Activated naive CD4-positive, alpha-beta T cell treated with anti-CD3 and anti-CD28 coated beads, Interleukin-2, amount 50 U/mL, for 24 hours (primary cell): ENCODE data around the gene ORC3.
A peak's percentile ranks its signal among the peaks of the same experiment; 100 is the strongest.

Experiments
- H3K27ac Mint-ChIP-seq: one replicate; pipeline ENCODE4 v1.8.0; 2021; ENCODE audit warnings: mild to moderate bottlenecking, mixed read lengths
- H3K27me3 Mint-ChIP-seq: one replicate; pipeline ENCODE4 v1.8.0; 2021; ENCODE audit warnings: mixed read lengths
- H3K36me3 Mint-ChIP-seq: one replicate; pipeline ENCODE4 v1.8.0; 2021; ENCODE audit warnings: mixed read lengths
- H3K4me1 Mint-ChIP-seq: one replicate; pipeline ENCODE4 v1.8.0; 2021; ENCODE audit warnings: mixed read lengths
- H3K4me3 Mint-ChIP-seq: one replicate; pipeline ENCODE4 v1.8.0; 2021; ENCODE audit warnings: mild to moderate bottlenecking, mixed read lengths
- H3K9me3 Mint-ChIP-seq: one replicate; pipeline ENCODE4 v1.8.0; 2021; ENCODE audit warnings: mixed read lengths

ORC3 gene

DNA sequence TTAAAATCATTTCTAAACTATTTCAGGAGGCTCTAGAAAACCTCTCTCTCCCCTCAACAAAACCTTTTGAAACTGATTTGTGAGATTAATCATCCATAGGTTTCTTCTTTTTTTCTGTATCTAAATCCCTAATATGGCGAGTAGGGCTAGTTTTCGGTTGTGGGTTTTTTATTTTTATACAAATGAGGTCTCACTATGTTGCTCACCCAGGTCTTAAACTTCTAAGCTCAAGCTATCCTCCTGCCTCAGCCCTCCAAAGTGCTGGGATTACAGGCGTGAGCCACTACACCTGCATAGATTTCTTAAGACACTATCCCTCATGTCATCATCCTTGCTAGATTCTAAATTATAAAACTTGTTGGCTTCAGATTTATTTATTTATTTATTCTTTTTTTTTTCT, 43.9 kb downstream of the ORC3 start:
- no peak overlapping the region for H3K4me3 Mint-ChIP-seq
- peaks cover 23% of the 10 kb centered on the region for H3K36me3 Mint-ChIP-seq
- no peaks in the 10 kb centered on the region for H3K27me3 Mint-ChIP-seq
- H3K4me1 Mint-ChIP-seq = no peaks in the 10 kb centered on the region
- no peaks in the 10 kb centered on the region for H3K9me3 Mint-ChIP-seq
- no peak overlapping the region for H3K27ac Mint-ChIP-seq

DNA sequence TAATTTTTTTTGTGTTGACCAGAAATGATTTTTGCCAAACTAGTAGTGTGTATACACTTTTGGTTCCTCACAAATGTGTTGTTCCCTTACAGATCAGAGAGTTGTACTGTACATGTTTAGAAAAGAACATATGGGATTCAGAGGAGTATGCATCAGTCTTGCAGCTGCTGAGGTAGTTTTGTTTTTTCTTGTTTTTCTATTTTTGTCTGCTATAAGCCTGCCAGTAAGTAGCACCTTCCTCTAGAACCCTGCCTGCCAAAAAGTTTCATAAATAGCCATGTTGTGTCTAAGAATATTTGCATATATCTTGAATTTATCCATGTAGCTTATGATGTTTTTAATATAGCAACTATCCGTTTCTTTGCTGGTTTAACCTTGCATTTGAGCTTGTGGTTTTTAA, 46.4 kb downstream of the ORC3 start:
- Mint-ChIP-seq H3K4me3 (no peak overlapping the region), H3K27ac (no peak overlapping the region), H3K9me3 (no peaks in the 10 kb centered on the region), H3K36me3 (peaks cover 20% of the 10 kb centered on the region), H3K27me3 (no peaks in the 10 kb centered on the region), H3K4me1 (no peaks in the 10 kb centered on the region)

DNA sequence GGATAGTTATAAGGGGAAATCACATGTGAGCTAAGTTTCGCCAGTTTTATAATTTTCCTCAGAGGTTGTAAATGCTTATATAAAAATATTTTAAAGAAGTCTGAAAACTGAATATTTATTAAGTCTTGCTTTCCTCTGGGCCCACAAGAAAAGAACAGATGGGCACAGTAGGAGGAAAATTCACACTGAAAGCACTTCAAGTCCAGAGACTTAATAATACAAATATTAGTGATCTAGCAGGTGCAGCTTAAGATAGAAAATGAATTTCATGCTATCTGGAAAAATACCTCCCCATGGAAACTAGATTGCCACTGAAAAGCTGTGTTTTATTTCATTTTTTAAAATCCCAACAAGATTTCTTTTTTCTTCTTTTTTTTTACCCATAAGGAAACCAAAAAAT, 47.2 kb downstream of the ORC3 start:
- no peaks in the 10 kb centered on the region for H3K27me3 Mint-ChIP-seq
- no peak overlapping the region for H3K4me3 Mint-ChIP-seq
- H3K9me3 Mint-ChIP-seq = no peaks in the 10 kb centered on the region
- no peak overlapping the region for H3K27ac Mint-ChIP-seq
- H3K36me3 Mint-ChIP-seq = peaks cover 20% of the 10 kb centered on the region
- no peaks in the 10 kb centered on the region for H3K4me1 Mint-ChIP-seq

DNA sequence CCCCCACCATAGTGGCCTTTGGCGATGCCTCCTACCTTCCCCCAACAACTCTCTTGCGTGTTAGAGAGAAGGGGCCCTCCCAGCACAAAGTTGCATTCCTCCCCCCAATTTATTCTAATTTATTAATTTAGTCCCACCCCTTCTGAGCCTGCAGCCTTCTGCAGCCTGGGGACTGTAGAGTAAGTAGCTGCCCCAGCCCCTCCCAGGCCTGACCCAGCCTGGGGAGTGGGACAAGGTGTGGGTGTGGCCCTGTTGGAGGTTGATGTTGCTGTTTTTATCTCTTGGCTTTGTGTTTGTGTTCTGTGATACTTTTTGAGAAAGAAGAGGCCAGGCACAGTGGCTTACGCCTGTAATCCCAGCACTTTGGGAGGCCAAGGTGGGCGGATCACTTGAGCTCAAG, 49.4 kb downstream of the ORC3 start:
- no peak overlapping the region for H3K4me3 Mint-ChIP-seq
- peaks cover 15% of the 10 kb centered on the region for H3K36me3 Mint-ChIP-seq
- H3K9me3 Mint-ChIP-seq = no peaks in the 10 kb centered on the region
- H3K27ac Mint-ChIP-seq = no peak overlapping the region
- peaks cover under 1% of the 10 kb centered on the region for H3K4me1 Mint-ChIP-seq
- H3K27me3 Mint-ChIP-seq = no peaks in the 10 kb centered on the region

DNA sequence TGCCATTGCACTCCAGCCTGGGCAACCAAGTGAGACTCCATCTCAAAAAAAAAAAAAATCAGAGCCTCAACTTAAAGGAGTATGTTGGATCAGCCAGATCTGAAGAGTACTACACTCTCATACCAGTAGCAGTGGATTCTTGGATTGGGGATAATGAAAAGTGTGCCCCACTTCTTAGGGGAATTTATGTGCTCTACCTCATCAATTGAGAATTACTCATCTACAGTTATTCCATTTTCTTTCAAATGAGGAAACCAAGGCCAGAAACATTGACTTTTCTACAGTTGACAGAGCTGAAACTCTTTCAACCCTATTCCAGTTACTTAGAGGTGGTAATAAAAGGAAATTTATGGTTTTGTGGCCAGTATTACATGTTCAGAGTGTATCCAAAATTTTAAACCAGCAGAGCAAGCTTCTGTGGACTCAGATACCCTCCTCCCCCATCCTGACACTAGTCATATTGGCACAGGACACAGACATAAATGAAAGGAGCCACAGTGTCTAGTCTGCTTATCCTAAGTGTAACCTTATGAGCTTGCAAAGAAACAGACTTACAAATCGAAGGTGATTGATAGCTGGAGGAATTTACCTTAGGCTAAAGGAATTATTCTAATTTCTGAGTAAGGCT, 51.2 kb downstream of the ORC3 start:
- H3K4me3 Mint-ChIP-seq = no peak overlapping the region
- H3K9me3 Mint-ChIP-seq = no peaks in the 10 kb centered on the region
- no peak overlapping the region for H3K27ac Mint-ChIP-seq
- no peaks in the 10 kb centered on the region for H3K27me3 Mint-ChIP-seq
- peaks cover 12% of the 10 kb centered on the region for H3K4me1 Mint-ChIP-seq
- H3K36me3 Mint-ChIP-seq = peaks cover 11% of the 10 kb centered on the region

DNA sequence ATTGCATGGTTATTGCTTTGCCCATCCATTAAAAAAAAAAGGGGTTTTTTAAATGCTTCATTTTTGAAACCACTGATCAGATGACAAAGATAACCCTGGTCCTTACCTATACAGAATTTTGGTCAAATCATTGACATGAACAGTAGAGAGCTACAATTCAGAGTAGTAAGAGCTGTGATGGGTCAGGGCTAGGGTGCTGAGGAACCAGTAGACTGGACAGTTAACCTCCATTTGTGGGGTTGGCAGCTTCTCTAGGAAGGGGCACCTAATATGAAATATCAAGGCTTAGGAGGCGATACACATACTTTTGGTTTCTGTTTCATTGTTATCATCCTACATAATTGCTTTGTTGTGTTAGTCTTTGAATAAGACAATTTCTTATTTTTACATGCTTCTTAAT, 55.1 kb downstream of the ORC3 start:
- H3K27ac Mint-ChIP-seq = no peak overlapping the region
- no peaks in the 10 kb centered on the region for H3K9me3 Mint-ChIP-seq
- no peak overlapping the region for H3K4me3 Mint-ChIP-seq
- peaks cover 12% of the 10 kb centered on the region for H3K4me1 Mint-ChIP-seq
- peaks cover 3% of the 10 kb centered on the region for H3K36me3 Mint-ChIP-seq
- no peaks in the 10 kb centered on the region for H3K27me3 Mint-ChIP-seq

DNA sequence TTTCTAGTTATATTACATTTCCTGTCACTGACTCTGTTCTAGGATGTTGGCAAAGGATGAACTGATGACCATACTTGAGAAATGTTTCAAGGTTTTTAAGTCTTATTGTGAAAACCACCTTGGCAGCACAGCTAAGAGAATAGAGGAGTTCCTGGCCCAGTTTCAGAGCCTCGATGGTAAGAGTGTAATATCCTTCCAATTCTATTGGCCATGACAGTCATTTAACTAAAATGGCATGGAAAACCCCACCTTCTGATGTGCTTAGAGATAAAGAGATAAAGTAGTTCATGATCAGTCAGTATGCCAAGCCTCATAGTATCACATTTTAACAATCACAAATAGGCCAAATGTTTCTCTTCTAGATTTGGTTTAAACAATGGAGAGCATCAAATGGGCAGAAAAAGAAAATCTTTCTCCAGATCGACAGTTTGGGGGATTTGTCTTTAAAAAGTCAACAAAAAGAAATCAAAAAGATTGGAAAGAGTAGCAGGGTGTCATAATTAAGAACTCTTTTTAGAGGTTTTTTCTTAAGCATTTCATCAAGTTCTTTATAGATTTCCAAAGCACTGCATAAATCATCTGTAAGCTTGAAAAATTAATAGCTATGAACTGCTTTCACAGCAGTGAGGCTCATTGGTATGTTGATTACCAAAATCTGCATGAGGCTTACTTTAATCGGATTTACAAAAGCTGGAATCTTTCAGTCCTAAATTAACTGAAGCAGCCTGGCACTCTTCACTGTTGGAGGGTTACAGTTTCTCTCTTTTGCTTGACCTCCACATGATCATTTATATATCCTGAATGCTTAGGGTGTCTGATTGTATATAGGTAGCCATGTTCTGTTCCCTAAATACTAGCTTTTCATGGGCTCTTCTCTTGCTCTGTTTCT, 63.4 kb downstream of the ORC3 start:
- Mint-ChIP-seq H3K27me3 (no peaks in the 10 kb centered on the region), H3K9me3 (no peaks in the 10 kb centered on the region), H3K4me1 (peaks cover 32% of the 10 kb centered on the region), H3K36me3 (peaks cover 20% of the 10 kb centered on the region), H3K27ac (peak overlapping the region; percentile 8), H3K4me3 (no peak overlapping the region)

DNA sequence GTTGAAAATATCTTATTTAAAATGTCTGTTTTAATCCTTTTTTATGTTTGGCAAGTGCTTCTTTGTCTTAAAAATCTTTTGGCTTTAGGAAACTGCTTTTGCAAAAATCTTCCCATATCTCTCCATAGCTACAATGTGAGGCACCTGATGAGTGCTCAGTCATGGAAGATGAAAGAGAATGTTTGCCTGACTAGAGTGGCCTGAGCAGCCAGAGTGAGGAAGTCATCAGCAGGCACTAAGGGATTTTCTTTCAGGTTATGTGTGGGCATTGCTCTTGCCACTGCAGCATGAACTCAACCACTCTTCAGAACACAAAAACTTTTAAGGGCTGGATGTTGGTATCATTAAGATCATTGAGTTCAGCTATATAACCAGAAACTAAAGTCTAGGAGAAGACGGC, 64.2 kb downstream of the ORC3 start:
- Mint-ChIP-seq H3K36me3 (peaks cover 21% of the 10 kb centered on the region), H3K27me3 (no peaks in the 10 kb centered on the region), H3K27ac (no peak overlapping the region), H3K9me3 (no peaks in the 10 kb centered on the region), H3K4me1 (peaks cover 32% of the 10 kb centered on the region), H3K4me3 (no peak overlapping the region)

DNA sequence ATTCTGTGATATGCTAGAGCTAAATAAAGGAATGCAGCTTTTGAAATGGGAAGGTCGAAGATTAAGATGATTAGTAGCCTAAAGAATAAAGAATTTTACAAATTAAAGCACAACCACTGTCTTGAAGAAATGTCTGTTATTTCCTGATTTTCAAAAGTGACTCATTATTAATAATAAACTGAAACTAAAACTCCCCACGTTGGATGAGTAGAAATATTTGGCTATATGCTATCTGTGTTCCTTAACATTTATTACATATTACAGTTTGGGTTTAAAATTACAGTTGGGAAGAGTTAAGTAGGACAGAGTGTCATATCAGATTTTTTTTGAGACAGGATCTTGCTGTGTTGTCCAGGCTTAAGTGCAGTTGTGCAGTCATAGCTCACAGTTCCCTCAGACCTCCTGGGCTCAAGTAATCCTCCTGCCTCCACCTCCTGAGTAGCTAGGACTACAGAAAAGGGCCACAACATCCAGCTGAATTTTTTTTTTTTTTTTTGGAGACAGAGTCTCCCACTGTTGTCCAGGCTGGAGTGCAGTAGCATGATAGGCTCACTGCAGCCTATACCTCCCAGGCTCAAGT, 65.0 kb downstream of the ORC3 start:
- Mint-ChIP-seq H3K27ac (no peak overlapping the region), H3K4me3 (no peak overlapping the region), H3K4me1 (peaks cover 32% of the 10 kb centered on the region), H3K27me3 (no peaks in the 10 kb centered on the region), H3K9me3 (no peaks in the 10 kb centered on the region), H3K36me3 (peaks cover 21% of the 10 kb centered on the region)

DNA sequence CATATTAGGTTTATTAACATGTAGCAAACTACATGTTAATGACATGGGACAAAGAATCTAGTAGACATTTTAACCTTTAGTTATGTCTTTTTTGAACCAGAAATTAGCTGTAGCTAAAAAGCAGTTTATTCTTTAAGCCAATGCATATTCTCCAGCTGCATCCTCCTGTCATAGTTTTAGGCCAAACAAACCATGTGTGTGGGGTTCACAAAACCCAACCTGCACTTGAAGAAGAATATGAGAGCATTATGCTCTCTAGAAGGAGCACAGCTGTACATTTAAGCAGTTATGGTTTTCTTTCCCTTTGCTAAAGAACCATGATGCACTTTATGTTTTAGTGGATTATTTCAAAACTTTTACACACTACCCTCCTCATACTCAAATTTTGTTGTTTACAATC, 65.9 kb downstream of the ORC3 start:
- H3K36me3 Mint-ChIP-seq = peaks cover 19% of the 10 kb centered on the region
- H3K4me1 Mint-ChIP-seq = peaks cover 32% of the 10 kb centered on the region
- no peak overlapping the region for H3K4me3 Mint-ChIP-seq
- H3K27me3 Mint-ChIP-seq = no peaks in the 10 kb centered on the region
- H3K9me3 Mint-ChIP-seq = no peaks in the 10 kb centered on the region
- H3K27ac Mint-ChIP-seq = no peak overlapping the region

DNA sequence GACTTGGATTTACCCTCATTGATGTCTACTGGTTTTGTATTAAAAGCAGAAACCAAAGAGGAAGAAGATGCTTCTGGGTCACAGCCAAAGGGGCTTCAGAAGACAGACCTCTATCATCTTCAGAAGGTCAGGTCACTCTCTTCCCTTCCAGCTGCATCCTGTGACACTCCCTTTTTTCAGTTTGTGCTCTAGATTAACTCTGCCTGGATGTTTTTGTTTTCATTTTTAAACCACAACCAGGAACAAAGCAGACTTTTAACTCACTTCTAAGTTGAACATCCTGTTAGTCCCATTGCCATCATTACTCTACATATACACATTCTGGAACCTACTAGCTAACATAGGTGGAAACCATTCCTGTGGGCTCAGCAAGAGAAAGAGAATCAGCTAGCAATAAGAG, 66.9 kb downstream of the ORC3 start:
- H3K4me3 Mint-ChIP-seq = no peak overlapping the region
- H3K36me3 Mint-ChIP-seq = peaks cover 19% of the 10 kb centered on the region
- no peaks in the 10 kb centered on the region for H3K27me3 Mint-ChIP-seq
- peaks cover 32% of the 10 kb centered on the region for H3K4me1 Mint-ChIP-seq
- H3K27ac Mint-ChIP-seq = peak overlapping the region; percentile 30
- H3K9me3 Mint-ChIP-seq = no peaks in the 10 kb centered on the region

DNA sequence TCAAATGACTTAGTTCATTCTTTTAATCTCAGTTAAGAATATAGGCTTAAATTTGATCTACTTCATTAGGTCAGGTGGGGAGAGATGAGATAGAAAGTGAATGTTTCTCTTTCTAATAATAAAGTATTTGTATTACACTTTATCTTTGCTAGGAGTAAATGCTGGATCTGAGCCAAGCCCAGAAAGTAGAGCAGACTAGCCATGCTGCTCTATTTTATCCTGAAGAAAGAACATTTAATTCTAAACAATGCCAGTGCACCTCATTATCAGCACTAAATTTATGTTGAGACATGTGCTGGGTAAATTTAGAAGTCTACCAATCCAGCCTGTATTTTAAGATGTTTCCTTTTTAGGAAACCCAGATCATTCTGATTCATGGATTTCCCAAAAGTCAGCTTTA, 68.6 kb downstream of the ORC3 start:
- H3K27me3 Mint-ChIP-seq = no peaks in the 10 kb centered on the region
- peaks cover 14% of the 10 kb centered on the region for H3K36me3 Mint-ChIP-seq
- no peak overlapping the region for H3K27ac Mint-ChIP-seq
- H3K9me3 Mint-ChIP-seq = no peaks in the 10 kb centered on the region
- H3K4me3 Mint-ChIP-seq = no peak overlapping the region
- H3K4me1 Mint-ChIP-seq = peaks cover 18% of the 10 kb centered on the region

DNA sequence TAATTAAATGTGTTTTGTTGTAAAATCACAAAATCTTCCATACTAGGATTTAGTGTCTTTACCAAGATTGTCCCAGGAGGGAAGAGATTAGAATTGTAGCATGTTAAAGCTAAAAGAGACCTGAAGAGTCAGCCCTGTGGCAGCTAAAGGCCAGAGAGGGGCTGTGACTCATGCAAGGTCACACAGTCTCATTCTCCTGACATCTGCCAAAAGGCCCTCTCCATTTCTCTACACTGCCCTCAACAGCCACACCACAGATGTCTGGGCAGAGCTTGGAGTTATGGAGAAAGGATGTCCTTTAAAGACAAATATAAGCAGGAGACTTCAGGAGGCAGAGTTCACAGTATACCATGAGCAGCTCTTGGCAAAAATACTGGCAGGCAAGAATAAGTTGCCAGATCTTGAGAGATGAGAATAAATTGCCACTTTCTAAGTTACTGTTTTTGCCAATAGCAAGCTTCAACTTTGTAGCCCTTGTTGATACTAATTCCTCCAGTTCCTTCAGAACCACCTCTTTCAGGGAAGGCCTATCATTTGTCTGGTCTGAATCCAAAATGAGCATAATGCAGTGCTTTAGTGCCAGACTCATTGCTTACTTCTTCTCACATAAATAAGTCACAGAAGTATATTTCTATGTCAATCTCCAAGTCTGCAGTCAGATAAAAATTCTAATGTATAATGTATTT, 70.4 kb downstream of the ORC3 start:
- H3K27ac Mint-ChIP-seq = no peak overlapping the region
- H3K4me1 Mint-ChIP-seq = peaks cover 12% of the 10 kb centered on the region
- no peaks in the 10 kb centered on the region for H3K9me3 Mint-ChIP-seq
- no peak overlapping the region for H3K4me3 Mint-ChIP-seq
- no peaks in the 10 kb centered on the region for H3K27me3 Mint-ChIP-seq
- H3K36me3 Mint-ChIP-seq = peaks cover 7% of the 10 kb centered on the region

DNA sequence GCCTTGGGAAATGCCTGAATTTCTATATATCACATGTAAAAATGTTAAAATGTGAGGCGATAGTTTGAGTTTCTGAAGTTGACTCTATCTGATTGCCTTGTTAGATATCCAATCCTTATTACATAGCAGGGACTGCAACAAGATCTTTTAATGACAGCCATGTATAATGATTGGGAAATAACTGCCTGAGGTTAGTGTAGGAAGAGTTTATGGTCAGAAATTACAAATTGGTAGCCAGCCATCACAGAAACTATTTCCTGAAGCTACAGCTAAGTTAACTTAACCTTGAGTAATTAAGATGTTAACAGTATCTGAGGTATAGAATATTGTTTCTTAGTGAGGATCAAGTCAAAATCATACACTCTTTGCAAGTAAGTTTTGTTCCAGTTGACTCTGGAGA, 71.1 kb downstream of the ORC3 start:
- Mint-ChIP-seq H3K4me3 (no peak overlapping the region), H3K4me1 (peaks cover 12% of the 10 kb centered on the region), H3K27me3 (no peaks in the 10 kb centered on the region), H3K9me3 (no peaks in the 10 kb centered on the region), H3K36me3 (peaks cover 7% of the 10 kb centered on the region), H3K27ac (peak overlapping the region; percentile 51)

DNA sequence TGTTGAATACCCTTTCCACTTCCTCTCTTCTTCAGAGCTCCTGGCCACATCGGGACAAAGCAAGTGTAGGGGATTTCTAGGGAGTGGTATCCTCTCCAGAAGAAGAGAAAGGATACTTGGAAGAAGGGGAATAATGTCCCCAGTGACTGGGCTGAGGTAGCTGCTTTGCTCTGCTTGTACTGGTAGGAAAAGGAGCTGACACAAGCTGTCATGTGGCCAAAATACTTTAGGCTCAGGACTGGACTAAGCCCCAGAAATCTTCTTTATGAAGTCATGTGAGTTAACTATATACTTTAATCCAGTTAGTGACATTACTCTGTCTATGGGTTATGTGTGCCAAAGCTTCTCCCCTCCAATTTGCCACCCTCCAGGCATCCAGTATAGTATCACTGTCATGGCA, 71.6 kb downstream of the ORC3 start:
- Mint-ChIP-seq H3K4me1 (peaks cover 12% of the 10 kb centered on the region), H3K27me3 (no peaks in the 10 kb centered on the region), H3K4me3 (no peak overlapping the region), H3K27ac (peak overlapping the region; percentile 51), H3K9me3 (no peaks in the 10 kb centered on the region), H3K36me3 (peaks cover 7% of the 10 kb centered on the region)

DNA sequence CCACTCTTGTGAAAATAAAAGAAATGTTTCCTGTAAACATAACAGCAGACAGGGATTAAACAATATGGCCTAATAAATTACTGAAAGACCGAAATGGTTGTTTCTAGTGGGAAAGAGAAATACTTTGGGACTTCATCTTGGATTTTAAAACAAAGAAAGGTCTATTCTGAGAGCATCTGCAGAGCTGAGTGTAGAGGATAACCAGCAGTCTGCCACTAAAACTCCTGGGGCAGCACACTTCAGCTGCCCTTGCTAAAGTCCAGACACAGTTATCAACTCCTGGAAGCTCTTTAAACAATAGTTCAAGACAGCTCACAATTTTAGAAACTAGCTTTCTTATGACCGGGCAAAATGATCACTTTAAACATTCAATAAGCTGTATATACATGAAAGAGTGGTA, 73.5 kb downstream of the ORC3 start:
- Mint-ChIP-seq H3K36me3 (peaks cover 6% of the 10 kb centered on the region), H3K4me3 (no peak overlapping the region), H3K27me3 (no peaks in the 10 kb centered on the region), H3K4me1 (no peaks in the 10 kb centered on the region), H3K27ac (no peak overlapping the region), H3K9me3 (no peaks in the 10 kb centered on the region)
